MG63 (cell line): Measurements from ENCODE around the gene MFNG. TPM values are rescaled to one million over a fixed set of nuclear protein-coding genes. Genes with fewer than 3 reads are reported as not detected.

Experiments
- DNase-seq: peaks from one replicate; pipeline ENCODE4 v3.0.0-alpha.2; 2020
- H3K27me3 ChIP-seq: fragments of 250-450 bp; sonication (Bioruptor Pico); 2 replicates; pipeline ENCODE4 v1.5.1; 2020; ENCODE audit warnings: mild to moderate bottlenecking, moderate library complexity
- H3K36me3 ChIP-seq: fragments of 250-450 bp; sonication (Bioruptor Pico); 2 replicates; pipeline ENCODE4 v1.5.1; 2020; ENCODE audit warnings: mild to moderate bottlenecking, moderate library complexity
- H3K4me3 ChIP-seq: fragments of 250-450 bp; sonication (Bioruptor Pico); 2 replicates; pipeline ENCODE4 v1.5.1; 2020; ENCODE audit warnings: mild to moderate bottlenecking, moderate library complexity
- H3K9me3 ChIP-seq: fragments of 250-450 bp; sonication (Bioruptor Pico); 2 replicates; pipeline ENCODE4 v1.5.1; 2020; ENCODE audit warnings: mild to moderate bottlenecking, moderate library complexity
- total RNA-seq: library from RNA; depleted of rRNA; stranded (reverse); fragments of >200 nt; shearing (Covaris generic); gene quantifications from 2 replicates; pipeline ENCODE4 v1.2.3, GENCODE V29; 2014; ENCODE audit warnings: low replicate concordance

The MFNG gene
- total RNA-seq, 1 experiment from 2014 or later = 0.66 TPM

DNA sequence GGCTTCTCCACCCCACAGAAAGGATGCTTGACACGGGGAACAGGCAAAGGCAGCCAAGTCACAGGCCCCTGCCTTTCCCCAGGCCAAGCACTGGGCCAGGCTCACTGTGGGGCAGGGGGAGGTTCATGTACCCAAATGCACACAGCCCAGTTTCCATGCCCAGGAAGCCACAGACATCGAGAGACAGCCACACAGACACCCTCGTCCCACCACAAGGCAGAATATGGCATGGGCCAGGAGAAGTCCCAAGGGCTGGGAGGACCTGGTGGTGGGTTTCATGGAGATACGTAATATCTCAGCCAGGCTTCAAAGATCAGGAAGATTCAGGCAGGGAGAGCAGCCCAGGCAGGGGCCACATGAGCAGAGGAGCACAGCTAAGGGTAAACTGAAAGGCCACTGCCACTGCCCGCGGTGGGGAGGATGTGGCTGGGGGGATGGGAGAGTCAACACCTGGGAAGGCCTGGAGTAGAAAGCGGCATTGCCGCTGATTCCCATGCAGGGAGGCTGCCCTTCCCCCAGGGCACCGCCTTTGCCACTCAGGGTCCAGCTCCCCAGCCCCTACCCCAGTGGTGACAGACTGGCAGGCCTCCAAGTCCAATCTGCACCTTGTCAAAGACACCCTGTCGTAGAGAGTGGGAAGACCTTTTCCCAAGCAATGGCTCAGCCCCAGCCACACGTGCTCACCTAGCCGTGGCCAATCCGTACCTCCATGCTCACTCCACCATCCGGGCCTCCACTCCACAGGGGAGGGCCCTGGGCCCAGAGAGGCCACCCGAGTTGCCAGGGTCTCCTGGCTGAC, 2.4 kb upstream of the MFNG start:
- Histone ChIP-seq H3K9me3 (no peaks in the 10 kb centered on the region), H3K4me3 (no peak overlapping the region), H3K36me3 (no peaks in the 10 kb centered on the region; the same call in 1 of the 2 replicates), H3K27me3 (no peaks in the 10 kb centered on the region)
- DNase-seq = no peak

- H3K4me3 ChIP-seq = no peak overlapping the region
- H3K36me3 ChIP-seq = no peaks in the 10 kb centered on the region; the same call in 1 of the 2 replicates
- H3K27me3 ChIP-seq = no peaks in the 10 kb centered on the region
- DNase-seq = no peak
- no peaks in the 10 kb centered on the region for H3K9me3 ChIP-seq
These were observed 1.4 kb upstream of the MFNG start for GRCh38 chr22:37487571-37487970.

DNA sequence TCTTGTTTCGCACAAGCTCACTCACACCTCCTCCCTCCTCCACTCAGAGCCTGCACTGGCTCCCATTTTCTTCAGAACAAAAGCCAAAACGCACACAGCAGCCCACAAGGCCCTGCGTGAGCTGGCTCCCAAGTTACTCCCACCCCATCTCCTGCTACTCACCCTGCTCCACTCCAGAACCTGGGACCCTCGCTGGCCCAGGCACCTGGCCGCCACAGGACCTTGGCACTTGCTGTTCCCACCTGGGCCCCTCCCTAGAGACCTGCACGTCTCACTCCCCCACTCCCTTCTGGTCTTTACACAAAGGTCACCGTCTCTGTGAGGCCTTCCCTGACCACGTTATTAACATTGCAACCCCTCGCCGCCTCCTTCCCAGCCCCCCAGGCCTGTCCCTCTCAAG, 945 bp upstream of the MFNG start:
- Histone ChIP-seq H3K27me3 (no peaks in the 10 kb centered on the region), H3K4me3 (no peak overlapping the region), H3K36me3 (no peaks in the 10 kb centered on the region; the same call in 1 of the 2 replicates), H3K9me3 (no peaks in the 10 kb centered on the region)
- no peak for DNase-seq

DNA sequence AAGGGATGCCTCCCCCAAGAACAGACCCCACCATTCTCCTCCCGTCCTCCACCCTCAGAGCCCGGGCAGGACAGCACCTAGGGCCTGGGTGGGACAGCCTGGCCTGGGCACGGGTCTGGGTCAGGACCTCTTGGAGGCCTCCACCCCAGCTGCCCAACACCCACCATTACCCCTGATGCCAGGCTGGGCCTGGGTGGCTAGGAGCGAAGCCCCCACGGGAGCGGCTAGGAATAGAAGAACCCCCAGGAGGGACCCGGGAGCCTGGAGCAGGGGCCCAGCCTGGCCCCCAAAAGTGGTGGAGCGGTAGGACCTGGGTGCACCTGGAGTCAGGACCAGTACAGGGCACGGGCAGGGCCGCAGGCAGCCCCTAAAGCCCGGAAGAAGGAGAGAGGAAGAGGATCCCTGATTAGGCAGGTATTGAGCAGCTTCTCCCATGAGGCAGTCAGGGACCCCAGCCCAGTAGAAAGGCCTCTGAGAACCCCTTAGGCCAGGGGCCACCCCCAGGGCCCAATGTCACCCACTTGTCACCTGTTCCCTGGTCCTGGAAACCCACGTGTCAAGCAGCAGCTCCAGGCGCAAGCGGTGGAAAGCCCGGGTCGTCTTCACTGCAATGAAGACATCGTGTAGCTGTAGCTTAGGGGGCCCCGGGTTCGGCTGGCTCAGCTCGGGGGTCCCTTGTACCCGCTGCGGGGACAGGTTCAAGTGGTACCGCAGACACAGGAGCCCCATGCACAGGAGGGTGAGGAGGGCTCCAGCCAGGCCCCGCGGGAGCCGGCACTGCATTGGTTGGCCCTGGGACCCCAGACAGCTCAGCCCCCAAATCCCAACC, 575 bp downstream of the MFNG start:
- Histone ChIP-seq H3K4me3 (no peak overlapping the region), H3K9me3 (no peaks in the 10 kb centered on the region), H3K27me3 (no peaks in the 10 kb centered on the region), H3K36me3 (no peaks in the 10 kb centered on the region; the same call in 1 of the 2 replicates)
- no peak for DNase-seq

DNA sequence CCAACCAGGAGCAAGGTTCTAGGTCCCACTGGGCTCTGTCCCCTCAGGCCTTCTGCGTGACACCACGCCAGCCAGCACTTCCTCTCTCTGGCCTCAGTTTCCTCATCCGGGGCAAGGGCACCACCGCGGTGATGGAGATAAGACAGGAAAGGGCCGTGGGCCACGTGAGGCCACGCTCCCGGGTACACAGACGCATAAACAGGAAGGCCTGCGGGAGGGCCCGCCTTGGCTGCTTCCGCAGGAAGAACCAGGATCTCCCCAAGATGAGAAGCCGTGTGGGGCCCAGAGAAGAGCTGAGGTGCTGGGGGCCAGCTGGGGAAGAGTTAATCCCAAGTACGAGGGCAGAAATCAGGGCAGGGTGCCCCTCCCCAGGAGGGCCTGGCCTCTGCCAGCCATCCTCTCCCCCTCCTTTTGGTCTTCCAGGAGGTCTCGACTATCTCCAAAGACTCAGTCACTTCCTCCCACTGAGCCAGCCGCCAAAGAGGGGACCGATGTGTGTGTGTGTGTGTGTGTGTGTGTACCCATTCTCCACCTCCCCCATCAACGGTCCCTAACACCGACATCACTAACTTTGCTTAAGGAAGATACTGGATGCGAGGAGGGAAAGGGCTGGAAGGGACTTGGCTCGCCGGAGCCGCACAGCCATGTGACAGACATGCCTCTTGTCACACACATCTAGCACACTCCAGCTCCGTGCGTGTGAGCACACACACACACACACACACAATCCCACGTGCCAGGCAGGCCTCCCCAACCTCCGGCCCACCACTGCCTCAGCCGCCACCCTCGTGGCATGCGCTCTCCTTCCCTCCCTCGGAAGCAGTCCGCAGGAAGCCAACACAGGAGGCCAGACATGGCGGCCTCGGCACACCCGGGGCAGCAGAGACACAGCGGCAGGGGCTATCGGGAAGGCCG, 1.4 kb downstream of the MFNG start:
- Histone ChIP-seq H3K4me3 (no peak overlapping the region), H3K9me3 (no peaks in the 10 kb centered on the region), H3K36me3 (no peaks in the 10 kb centered on the region), H3K27me3 (no peaks in the 10 kb centered on the region)
- DNase-seq = no peak

DNA sequence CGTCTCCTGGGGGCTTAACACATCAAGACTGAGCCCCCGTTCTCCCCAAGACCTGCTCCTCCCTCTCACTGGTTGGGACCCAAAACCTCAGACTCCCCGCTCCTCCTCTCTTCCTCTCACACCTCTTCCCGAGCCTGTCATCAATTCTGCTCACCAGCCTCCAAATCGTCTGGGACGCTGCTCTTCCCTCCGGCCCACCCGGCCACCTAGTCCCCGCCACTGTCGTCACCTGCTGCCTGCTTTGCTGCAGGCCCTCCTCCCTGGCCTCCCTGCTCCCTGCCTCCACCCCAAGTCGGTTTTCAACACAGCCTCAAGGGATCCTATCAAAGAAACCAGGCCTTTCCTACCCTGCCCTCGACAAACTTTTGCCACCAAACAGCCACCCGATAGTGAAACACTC, 3.1 kb downstream of the MFNG start:
- no peak overlapping the region for H3K4me3 ChIP-seq
- H3K27me3 ChIP-seq = no peaks in the 10 kb centered on the region
- DNase-seq = no peak
- H3K9me3 ChIP-seq = no peaks in the 10 kb centered on the region
- no peaks in the 10 kb centered on the region for H3K36me3 ChIP-seq

DNA sequence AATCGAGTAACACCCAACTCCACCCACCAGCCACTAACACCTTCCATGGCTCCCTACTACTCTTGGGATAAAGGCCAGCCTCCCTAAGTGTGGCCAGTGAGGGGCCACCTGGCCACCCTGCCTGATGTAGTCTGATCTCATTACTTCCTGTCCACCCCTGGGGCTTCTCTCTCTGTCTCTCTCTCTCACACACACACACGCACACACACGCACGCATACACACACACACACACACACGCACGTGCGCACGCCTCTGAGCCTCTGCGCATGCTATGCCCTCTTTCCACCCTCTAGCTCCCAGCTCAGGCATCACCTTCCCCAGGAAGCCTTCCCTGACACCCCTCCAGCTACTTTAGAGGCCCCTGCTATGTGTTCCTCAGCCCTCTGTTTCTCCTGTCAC, 3.9 kb downstream of the MFNG start:
- Histone ChIP-seq H3K9me3 (no peaks in the 10 kb centered on the region), H3K36me3 (no peaks in the 10 kb centered on the region), H3K4me3 (no peak overlapping the region), H3K27me3 (no peaks in the 10 kb centered on the region)
- DNase-seq = no peak

DNA sequence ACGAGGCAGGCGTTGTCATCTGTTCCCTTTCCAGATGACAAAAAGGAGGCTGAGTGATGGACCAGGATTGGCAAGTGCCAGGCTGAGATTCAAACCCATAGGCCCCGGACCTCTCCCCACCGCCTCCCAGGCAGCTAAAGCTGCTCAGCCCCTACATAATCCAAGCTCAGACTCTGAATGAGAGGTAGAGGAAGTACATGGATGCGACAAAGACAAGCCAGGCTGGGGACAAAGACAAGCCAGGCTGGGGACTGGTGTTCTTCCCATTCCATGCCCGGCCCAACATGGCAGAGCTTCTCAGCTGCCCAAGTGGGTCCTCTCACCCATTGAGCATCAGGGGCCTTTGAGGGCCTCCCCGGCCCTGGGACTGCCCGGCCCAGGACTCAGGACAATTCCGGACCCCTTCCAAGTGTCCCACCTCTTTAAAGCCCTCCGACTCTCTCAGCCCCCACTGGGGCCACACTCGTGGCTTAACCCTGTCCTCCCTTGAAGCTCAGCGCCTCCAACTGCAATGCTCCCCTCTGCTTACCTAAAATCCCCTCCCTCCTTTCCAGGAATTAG, 4.8 kb downstream of the MFNG start:
- DNase-seq = no peak
- Histone ChIP-seq H3K27me3 (no peaks in the 10 kb centered on the region), H3K9me3 (no peaks in the 10 kb centered on the region), H3K4me3 (no peak overlapping the region), H3K36me3 (no peaks in the 10 kb centered on the region)

DNA sequence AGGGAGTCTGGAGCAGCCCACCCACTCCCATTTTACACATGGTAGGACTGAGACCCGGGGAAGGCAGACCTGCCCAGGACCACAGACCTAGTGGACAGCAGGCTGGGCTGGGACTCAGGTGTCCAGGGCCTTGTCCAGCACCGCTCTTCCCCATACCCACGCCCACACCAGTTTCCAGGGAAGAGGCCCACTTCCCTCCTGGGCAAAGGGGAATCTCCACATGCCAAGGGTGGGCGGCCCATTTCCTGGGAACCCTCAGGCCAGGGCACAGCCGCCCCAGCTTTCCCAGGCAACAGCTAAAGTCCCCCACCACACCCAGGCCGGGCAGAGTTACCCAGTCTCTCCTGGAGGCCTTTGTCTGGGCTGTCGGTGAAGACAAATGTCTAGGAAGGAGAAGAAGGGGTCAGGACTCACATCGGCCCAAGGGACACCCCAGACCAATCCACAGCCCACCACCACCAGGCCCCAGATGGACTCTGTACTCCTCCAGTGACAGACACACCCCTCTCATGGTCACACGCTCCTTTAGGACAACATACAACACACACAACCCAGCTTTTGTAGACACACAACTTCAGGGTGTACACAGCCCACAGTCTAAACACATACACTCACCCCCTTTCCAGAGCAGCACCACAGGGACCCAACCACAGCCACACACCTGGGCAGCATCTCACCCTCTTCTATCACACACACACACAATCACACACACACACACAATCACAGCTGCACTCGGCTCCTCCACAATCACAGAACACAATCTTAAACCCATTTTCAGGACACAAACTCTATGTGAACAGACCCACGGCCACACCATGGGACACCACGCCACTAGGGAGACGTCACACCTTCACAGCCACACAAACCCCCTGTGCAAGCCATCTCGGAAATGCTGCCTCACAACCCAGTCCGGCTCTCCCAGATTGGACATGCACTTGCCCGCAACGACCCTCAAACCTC, 5.5 kb downstream of the MFNG start:
- Histone ChIP-seq H3K27me3 (no peaks in the 10 kb centered on the region), H3K36me3 (no peaks in the 10 kb centered on the region), H3K9me3 (no peaks in the 10 kb centered on the region), H3K4me3 (no peak overlapping the region)
- DNase-seq = no peak

- Histone ChIP-seq H3K4me3 (no peak overlapping the region), H3K36me3 (no peaks in the 10 kb centered on the region), H3K27me3 (no peaks in the 10 kb centered on the region), H3K9me3 (no peaks in the 10 kb centered on the region)
- no peak for DNase-seq
These were observed 7.0 kb downstream of the MFNG start for GRCh38 chr22:37479196-37479595.

DNA sequence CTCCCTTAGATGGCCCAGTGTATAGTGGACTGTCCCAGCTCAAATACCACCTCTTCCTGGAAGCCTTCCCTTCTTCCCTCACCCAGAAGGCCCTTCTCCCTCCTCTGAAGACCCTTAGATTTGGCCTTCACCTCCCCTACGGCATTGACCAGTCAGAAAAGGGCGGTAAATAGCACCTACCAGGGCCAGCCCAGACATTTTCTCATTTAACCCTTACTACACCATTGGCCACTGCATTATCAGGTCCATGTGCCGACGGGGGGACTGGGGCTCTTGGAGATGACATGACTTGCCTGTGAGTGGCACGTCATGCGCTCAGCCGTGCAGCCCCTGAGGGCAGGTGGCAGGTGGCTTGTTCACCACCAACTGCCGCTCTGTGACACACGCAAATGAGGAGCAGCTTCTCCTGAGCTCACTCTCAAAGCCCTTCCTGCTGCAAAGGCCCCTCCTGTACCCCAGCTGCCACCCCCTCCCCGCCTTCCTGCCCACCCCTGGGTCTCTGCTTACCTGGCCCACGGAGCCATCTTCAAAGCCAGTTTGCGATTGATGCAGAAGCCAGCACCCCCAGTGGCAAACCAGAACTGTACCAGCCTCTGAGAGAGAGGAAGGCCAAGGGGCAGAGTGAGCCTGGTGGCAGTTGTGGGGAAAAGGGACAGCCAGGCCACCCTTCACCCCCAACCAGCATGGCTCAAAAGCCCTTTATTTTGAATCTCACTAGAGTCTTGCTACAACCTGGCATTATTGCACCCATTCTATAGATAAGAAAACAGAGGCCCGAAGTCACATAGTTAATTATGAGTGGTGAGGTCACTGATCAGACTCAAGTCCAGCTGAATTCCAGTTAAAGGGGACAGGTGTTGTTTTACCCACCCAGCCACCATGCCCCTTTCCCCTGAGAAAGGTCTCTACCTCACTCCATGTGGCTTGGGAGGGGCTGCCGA, 9.5 kb downstream of the MFNG start:
- no peak for DNase-seq
- no peaks in the 10 kb centered on the region for H3K27me3 ChIP-seq
- H3K36me3 ChIP-seq = no peaks in the 10 kb centered on the region
- no peak overlapping the region for H3K4me3 ChIP-seq
- no peaks in the 10 kb centered on the region for H3K9me3 ChIP-seq

DNA sequence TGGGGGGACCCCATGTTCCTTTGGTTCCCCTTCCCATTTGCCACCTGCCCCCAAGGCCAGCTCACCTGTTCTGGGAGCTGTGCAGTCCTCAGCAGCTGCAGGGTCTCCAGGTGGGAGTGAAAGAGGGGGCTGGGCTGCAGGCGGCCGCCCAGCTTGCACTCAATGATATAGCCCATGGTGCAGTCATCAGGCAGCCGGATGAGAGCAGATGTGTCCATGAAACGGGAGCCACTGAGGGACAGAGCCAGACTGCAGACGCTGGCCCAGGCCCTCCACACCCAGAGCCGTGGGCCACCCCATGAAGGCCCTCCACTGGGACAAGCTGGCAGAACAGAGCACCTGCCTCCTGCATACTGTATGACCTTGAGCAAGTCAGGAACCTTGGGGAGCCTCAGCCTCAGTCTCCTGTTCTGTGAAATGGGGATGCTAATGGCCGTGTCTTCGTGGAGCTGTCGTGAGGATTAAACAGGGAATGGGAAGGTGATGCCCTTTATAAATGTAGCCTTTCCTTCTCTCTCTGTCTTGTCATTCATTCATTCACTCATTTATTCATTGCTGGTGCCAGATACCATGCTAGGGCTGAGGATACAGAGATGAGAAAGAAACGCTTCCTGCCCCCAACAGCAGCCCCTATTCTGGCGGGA, 11.6 kb downstream of the MFNG start:
- Histone ChIP-seq H3K9me3 (no peaks in the 10 kb centered on the region), H3K4me3 (no peak overlapping the region), H3K27me3 (no peaks in the 10 kb centered on the region), H3K36me3 (no peaks in the 10 kb centered on the region)
- no peak for DNase-seq

- Histone ChIP-seq H3K4me3 (no peak overlapping the region), H3K9me3 (no peaks in the 10 kb centered on the region), H3K27me3 (no peaks in the 10 kb centered on the region), H3K36me3 (no peaks in the 10 kb centered on the region)
- DNase-seq = no peak
These were observed 12.7 kb downstream of the MFNG start for GRCh38 chr22:37473437-37473946.

- no peaks in the 10 kb centered on the region for H3K9me3 ChIP-seq
- H3K36me3 ChIP-seq = no peaks in the 10 kb centered on the region
- H3K4me3 ChIP-seq = no peak overlapping the region
- DNase-seq = peak; percentile 28
- H3K27me3 ChIP-seq = no peaks in the 10 kb centered on the region
These were observed 13.7 kb downstream of the MFNG start for GRCh38 chr22:37472418-37473006.
